ENCODE data around the gene ITGB1BP1.

The ITGB1BP1 gene

GRCh38 chr2:9375857-9376428 lies 47.4 kb downstream of the ITGB1BP1 start:
- DNase-seq: no peak

DNA sequence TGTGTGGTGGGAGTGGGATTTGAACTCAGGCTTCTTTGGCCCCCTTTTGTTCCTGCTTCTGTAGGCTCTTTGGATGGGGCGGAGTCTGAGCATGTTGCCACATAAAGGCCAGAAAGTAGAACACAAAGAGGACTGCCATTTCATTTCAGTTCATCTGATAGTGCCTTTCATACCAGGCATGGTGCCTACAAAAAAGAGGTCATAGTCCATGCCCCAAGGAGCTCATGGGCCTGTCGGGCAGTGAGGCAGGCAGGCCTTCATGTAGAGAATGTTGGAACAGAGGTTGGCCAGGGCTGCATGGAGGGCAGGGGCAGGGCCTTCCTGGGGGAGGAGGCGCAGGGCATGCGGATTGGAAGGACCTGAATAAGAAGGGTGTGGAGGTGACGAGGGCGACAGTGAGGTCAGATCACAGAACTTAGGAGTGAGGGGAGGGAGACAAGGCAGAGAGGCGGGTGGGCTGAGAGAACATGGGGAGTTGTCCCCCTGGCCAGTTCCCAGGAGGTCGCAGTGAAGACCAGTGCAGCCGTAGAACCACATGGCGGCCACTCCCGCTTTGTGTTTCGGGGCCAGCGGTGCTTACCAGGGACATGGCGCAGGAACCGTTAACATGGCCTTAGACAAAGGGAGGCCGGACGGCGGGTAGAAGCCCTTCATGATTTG lies 49.1 kb downstream of the ITGB1BP1 start:
- DNase-seq: no peak

GRCh38 chr2:9373476-9373875 lies 49.9 kb downstream of the ITGB1BP1 start:
- DNase-seq: no peak

- no peak for DNase-seq
These were observed 50.3 kb downstream of the ITGB1BP1 start for GRCh38 chr2:9373047-9373446.

GRCh38 chr2:9370746-9371145 lies 52.6 kb downstream of the ITGB1BP1 start:
- no peak for DNase-seq

GRCh38 chr2:9366026-9366425 lies 57.3 kb downstream of the ITGB1BP1 start:
- no peak for DNase-seq

- no peak for DNase-seq
These were observed 57.8 kb downstream of the ITGB1BP1 start for GRCh38 chr2:9365498-9366019.

GRCh38 chr2:9364791-9365497 lies 58.4 kb downstream of the ITGB1BP1 start:
- DNase-seq: no peak

DNA sequence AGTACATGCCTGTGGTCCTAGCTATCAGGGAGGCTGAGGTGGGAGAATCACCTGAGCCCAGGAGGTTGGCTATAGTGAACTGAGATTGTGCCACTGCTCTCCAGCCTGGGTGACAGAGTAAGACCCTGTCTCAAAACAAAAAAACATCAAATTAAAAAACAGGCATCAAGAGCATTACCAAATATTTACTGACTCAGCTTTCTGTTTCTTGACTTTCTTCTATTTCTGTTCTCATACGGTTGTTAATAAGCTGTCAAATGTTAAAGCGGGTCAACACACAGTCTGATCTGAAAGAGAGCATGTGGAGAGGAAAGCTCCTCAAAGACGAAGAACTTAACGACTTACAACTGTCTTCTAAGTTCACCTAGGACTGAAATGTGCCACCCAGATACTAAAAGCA lies 59.0 kb downstream of the ITGB1BP1 start:
- DNase-seq: no peak

DNA sequence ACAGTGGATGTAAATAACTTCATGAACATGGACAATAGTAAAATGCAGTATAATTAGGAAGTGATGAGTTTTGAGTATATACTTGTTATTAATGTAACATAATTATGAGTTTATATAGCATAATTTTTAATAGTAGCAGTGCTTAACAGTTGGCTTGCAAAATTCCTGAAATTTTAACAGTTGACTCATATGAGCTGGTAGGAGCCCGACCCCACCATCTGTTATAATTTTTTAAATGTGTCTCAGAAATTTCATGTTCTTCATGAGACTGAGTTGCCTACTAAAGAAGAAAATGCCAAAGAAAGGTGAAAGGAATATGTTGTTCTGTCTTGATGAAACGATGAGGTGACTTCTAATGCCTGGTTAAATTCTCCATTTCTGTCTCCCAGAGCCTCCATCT lies 62.6 kb downstream of the ITGB1BP1 start:
- DNase-seq: no peak

DNA sequence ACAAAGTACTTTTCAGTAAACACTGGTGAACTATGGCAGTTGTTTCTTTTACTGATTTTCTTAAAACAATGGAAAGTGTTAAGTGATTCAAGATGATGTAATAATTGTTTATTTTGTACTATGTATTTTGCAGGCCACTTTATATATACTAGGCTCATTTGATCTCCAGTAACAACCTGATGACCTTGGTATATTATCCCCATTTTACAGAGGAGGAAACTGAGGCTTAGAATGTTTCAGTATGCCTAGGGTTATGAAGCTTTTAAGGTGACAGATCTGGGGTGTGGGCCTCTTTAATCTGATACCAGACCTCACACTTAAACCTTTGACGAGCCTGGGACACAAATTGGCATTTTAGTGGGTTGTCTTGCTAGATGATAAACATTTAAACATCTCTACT lies 63.2 kb downstream of the ITGB1BP1 start:
- no peak for DNase-seq

DNA sequence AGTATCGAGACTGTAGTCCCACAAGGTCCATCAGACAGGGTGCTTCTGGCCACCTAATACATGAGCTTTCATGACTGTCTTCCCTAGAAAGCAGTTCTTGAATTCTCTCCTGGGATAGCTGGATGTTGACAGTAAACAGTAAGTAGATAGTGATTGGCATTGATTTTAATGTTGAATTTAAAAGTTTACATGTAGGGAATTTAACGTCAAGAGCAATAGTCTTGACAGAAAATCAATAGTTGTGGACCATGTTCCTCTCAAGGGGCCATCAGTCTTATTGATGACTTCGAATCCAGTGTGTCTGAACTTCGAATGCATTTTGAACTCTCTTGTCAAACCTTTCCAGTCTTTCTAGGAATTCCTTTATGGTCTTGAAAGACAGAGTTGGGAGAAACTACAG lies 63.9 kb downstream of the ITGB1BP1 start:
- no peak for DNase-seq

- DNase-seq: no peak
These were observed 64.5 kb downstream of the ITGB1BP1 start for GRCh38 chr2:9358846-9359245.

DNA sequence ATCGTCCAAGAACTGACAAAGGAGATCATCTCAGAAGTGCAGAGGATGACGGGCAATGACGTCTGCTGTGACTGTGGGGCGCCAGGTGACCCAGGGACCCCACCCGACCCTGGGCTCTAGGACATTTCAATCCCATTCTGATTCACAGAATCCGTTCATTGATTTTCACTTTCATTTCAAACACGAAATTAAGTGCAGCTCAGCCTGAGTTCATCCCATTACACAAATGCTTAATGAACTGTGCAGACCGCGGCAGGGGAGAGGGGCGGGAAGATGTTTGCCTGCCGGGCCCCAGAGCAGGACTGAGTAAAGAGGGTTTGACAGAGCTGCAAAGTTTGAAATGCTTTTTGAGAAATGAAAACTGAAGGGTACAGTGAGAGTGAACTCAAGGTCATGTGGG lies 67.1 kb downstream of the ITGB1BP1 start:
- no peak for DNase-seq

DNA sequence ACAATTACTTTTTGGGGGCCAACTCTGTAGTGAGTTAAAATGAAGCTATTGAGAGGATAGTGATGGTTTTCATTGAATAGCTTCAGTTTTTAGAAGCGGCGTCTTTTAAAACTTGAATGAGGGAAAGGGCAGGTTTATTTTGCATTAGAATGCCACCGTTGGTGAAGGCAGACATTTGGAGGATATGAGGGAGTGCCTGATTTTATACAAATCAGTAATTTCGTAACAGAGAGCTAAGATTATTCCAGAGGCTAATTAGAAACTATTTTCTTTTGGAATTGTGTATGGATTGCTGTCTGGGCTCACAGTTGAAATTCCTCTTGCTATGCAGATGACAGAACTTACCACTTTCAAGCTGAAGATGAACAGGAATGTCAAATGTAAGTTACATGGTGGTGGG lies 67.6 kb downstream of the ITGB1BP1 start:
- no peak for DNase-seq

DNA sequence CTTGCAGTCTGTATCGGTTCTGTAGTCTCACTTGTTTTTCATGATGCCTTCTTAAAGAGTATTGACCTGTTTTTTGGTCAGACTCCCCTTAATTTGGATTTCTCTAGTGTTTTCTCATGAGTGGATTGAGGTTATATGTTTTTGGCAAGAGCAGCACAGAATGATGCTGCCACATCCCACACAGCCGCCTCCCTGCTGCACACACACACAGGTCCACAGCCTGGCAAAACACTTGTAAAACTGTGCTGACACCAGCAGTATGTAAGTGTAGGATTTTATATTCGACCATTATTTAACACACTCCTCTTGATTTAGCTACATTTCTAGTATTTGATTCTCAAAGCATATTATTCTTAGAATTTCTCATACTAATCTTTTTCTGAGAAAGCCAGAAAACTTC lies 68.1 kb downstream of the ITGB1BP1 start:
- no peak for DNase-seq

DNA sequence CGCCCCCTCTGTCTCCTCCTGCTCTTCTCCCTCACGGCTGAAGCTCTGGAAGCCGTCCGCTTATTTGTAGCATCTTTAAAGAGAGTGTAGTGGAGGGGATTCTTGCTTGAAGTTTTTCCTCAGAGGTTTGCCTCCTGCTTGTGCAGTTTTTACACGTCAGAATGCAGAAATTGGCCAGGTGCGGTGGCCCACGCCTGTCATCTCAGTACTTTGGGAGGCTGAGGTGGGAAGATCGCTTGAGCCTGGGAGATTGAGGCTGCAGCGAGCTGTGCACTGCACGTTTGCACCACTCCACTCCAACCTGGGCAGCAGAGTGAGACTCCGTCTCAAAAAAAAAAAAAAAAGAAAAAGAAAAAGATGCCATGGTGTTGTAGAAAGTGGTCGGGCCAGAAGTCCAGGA lies 69.0 kb downstream of the ITGB1BP1 start:
- DNase-seq: no peak
